ENCODE results near the gene SLC25A17.
A peak's percentile ranks its signal among the peaks of the same experiment; 100 is the strongest.
"Not testable (repeated sequence)": the region's sequence is repeated elsewhere in the genome, so short reads cannot be mapped to it uniquely, and the experiment has no call there.

Gene SLC25A17

GRCh38 chr22:40751250-40751649 is 67.9 kb downstream of the SLC25A17 start:
- DNase-seq, result no peak

DNA sequence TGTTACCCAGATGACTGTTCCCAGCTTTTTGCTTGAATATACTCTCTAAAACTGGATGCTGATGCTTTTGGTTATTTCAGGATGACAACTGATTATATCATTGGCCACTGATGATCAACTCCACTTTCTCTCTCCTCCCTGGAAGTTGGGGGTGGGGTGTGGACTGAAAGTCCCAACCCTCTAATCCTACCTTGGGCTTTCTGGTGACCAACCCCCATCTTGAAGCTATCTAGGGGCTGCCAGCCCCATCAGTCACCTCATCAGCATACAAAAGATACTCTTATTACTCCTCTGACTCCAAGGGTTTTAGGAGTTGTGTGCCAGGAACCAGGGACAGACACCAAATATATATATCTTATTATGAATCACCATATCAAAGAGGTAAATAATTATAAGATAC is 69.3 kb downstream of the SLC25A17 start:
- DNase-seq, result no peak

GRCh38 chr22:40748388-40749355 is 70.5 kb downstream of the SLC25A17 start:
- DNase-seq, result no peak

DNA sequence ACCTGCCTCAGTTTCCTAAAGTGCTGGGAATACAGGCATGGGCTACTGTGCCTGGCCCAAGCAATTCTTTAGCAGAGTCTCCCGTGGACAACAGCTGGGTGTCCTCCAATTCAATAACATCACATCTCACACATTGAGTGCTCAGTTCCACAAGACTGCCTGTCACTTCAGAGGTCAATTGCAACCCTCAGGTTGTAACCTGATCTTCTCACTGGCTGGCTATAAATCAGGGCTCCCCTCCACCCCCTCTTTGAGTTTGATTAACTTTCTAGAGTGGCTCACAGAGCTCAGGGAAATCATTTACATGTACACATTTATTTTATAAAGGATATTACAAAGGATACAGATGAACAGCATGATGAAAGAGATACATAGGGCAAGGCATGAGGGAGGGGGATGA is 71.8 kb downstream of the SLC25A17 start:
- no peak for DNase-seq

DNA sequence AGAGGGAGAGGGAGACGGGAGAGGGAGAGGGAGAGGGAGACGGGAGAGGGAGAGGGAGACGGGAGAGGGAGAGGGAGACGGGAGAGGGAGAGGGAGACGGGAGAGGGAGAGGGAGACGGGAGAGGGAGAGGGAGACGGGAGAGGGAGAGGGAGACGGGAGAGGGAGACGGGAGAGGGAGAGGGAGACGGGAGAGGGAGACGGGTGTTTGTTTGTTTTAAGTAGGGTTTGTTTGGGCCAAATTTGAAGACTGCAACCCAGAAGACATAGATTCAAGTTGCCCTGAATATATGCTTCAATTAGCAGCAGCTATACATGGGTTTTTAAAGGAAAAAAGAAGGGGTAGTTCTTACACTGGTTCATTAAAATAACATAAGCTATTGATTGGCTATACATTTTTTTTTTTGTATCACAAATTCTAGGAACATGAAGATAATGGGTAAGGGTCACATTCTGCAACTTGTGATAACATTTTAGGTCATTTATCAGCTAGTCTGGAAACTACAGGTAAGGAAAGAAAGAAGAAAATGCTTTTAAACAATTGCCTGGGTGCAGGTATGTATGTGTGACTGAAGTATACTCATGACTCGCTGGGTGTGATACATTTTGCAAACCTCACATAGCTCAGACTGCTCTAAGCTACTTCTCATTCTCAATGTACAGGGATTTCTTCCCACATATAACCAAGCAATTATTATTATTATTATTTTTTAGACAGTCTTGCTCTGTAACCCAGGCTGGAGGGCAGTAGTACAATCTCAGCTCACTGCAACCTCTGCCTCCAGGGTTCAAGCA is 72.5 kb downstream of the SLC25A17 start:
- no peak for DNase-seq

- no peak for DNase-seq
Measured at GRCh38 chr22:40743768-40744167, 75.4 kb downstream of the SLC25A17 start.

GRCh38 chr22:40741116-40741515 is 78.0 kb downstream of the SLC25A17 start:
- no peak for DNase-seq

DNA sequence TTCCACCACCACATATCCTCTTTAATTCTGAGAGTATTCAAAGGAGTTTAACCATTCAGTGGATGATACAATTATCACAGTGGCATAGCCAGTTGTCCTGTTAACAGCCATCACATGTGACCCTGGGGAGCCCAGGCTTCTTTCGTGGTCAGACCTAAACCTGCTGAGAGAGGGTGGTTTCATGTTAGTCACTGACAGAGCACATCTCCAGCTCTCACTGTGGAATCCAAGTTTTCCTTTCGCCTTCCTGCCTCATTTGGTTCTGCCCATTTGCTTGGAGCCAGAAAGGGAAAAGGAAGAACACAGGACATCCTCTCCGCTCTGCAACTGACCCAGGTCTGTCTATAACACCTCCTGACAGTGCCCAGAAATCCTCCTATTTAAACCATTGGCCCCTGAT is 79.4 kb downstream of the SLC25A17 start:
- DNase-seq, result no peak

- no peak for DNase-seq
Measured at GRCh38 chr22:40733919-40734318, 85.2 kb downstream of the SLC25A17 start.

GRCh38 chr22:40732999-40733292 is 86.2 kb downstream of the SLC25A17 start:
- DNase-seq, result no peak

- DNase-seq, result no peak
Measured at GRCh38 chr22:40729284-40729683, 89.9 kb downstream of the SLC25A17 start.

- no peak for DNase-seq
Measured at GRCh38 chr22:40728731-40729189, 90.4 kb downstream of the SLC25A17 start.

DNA sequence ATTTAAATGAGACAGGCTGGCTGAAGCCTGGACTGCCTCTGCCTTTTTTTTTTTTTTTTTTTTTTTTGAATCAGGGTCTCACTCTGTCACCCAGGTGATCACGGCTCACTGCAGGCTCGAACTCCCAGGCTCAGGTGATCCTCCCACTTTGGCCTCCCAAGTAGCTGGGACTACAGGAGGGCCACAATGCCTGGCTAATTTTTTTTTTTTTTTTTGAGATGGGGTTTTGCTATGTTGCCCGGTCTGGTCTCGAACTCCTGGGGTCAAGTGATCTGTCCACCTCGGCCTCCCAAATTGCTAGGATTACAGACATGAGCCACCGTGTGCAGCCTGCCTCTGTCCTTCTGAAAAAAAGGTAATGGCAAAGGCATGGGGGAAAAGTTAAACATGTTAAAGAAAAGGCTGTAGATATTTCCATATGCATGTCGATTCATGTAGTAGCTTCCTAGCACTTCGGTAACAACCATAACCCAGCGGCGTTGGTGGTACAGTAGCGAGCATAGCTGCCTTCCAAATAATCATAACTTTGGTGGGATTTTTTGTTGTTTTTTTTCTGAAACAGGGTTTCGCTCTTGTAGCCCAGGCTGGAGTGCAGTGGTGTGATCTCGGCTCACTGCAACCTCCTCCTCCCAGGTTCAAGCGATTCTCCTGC is 91.1 kb downstream of the SLC25A17 start:
- no peak for DNase-seq

DNA sequence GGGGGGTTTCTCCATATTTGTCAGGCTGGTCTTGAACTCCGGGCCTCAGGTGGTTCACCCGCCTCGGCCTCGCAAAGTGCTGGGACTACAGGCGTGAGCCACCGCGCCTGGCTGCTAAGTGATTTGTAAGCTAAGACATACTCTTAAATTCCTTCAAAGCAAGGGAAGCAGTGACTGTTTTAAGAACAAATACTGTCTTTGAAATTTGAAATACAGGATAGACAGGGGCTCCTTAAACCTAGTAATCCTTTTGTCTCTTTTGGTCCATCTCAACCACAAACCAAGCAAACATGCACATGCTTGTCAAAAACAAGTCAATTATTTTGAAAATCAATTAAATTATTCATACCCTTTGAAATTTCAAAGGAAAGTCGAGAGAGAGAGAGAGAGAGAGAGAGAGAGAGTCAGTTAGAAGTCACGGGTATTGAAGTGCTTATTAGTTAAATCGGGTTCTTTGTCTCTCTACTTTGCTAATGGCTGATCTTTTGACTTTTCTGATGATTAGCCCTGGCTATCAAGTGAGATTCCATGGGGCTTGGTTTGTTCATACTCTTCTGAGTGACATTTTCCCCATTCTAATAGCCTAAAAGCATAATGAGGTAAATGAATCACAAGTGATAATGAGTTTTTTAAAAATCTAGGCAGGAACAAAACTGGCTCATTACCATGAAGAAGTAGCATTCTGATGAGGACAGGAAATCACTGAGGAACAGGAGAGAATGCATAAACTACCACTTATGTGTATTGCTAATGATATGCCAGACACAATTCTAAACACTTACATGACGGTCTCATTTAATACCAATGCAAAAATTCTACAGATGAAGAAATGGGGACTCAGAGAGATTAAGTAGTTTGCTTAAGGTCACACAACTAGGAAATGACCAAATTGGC is 91.8 kb downstream of the SLC25A17 start:
- no peak for DNase-seq

DNA sequence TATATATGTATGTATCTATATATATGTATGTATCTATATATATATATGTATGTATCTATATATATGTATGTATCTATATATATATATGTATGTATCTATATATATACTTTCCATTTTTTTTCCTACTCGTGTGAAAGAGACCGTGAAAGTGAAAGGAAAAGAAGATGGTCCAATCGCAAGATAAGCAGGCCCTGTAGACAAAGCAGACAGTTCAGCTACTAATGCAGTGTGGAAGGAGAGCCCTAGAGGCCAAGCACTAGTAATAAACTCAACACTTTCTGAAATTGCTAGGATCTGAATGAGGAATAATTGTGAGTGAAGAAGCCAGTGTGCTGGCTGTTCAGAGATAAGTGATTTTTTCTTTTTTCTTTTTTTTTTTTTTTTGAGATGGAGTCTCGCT is 92.6 kb downstream of the SLC25A17 start:
- no peak for DNase-seq

GRCh38 chr22:40723396-40723933 is 95.7 kb downstream of the SLC25A17 start:
- no peak for DNase-seq

DNA sequence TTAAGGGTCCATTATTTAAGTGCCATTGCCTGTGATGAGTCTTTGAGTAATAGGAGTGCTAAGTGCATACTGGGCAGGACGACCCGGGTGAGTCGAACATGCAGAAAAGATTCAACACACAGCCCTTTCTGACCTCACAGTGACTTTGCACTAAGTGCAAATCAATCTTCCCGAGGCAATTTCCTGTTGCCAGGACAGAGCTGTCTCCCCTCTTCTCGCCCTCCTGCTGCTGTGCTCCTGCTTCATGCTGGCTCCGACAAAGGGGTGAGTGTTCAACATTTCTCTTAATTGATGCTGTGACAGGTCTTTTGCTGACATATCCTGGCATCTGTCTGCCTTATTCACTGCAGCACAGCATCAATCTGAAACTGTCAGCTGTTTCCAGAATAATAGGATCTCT is 97.9 kb downstream of the SLC25A17 start:
- peak; percentile 47 for DNase-seq

GRCh38 chr22:40720538-40721256 is 98.4 kb downstream of the SLC25A17 start:
- DNase-seq, result peak; percentile 60

GRCh38 chr22:40720156-40720537 is 99.0 kb downstream of the SLC25A17 start:
- DNase-seq, result not testable (repeated sequence)
